GM23248 (cell line): Measurements from ENCODE around the gene SHD. TPM values are rescaled to one million over a fixed set of nuclear protein-coding genes. Genes with fewer than 3 reads are reported as not detected.
"Not testable (repeated sequence)": the region's sequence is repeated elsewhere in the genome, so short reads cannot be mapped to it uniquely, and the experiment has no call there.

Experiments used
- DNase-seq: peaks from one replicate; pipeline ENCODE4 v3.0.0-alpha.2; 2015
- H2AFZ ChIP-seq: fragments of 200-600 bp; sonication (generic); 2 replicates; pipeline ENCODE4 v1.6.1; 2016; ENCODE audit warnings: antibody characterized with exemption
- H3F3A ChIP-seq: fragments of 200-600 bp; sonication (generic); 2 replicates; pipeline ENCODE4 v1.6.1; 2016; ENCODE audit warnings: mild to moderate bottlenecking, antibody characterized with exemption, mixed run types; ENCODE audit not compliant: insufficient read depth
- H3K27ac ChIP-seq: fragments of 200-600 bp; sonication (generic); 2 replicates; pipeline ENCODE4 v1.5.1; 2016; ENCODE audit warnings: mild to moderate bottlenecking
- H3K27me3 ChIP-seq: fragments of 200-600 bp; sonication (generic); replicated peaks from 2 replicates; pipeline ENCODE4 v1.6.1; 2016; ENCODE audit warnings: mild to moderate bottlenecking; ENCODE audit not compliant: insufficient read depth
- H3K36me3 ChIP-seq: fragments of 200-600 bp; sonication (generic); 2 replicates; pipeline ENCODE4 v1.6.1; 2016; ENCODE audit warnings: low read depth, mild to moderate bottlenecking
- H3K4me1 ChIP-seq: fragments of 200-600 bp; sonication (generic); 2 replicates; pipeline ENCODE4 v1.6.1; 2016; ENCODE audit warnings: mild to moderate bottlenecking; ENCODE audit not compliant: insufficient read depth
- H3K4me2 ChIP-seq: fragments of 200-600 bp; sonication (generic); one replicate; pipeline ENCODE4 v1.6.1; 2016; ENCODE audit warnings: mild to moderate bottlenecking; ENCODE audit not compliant: unreplicated experiment
- H3K4me3 ChIP-seq: fragments of 200-600 bp; sonication (generic); 2 replicates; pipeline ENCODE4 v1.5.1; 2016; ENCODE audit warnings: mild to moderate bottlenecking
- H3K79me2 ChIP-seq: fragments of 200-600 bp; sonication (generic); 2 replicates; pipeline ENCODE4 v1.6.1; 2016; ENCODE audit warnings: mild to moderate bottlenecking; ENCODE audit not compliant: insufficient read depth
- H3K9ac ChIP-seq: fragments of 200-600 bp; sonication (generic); 2 replicates; pipeline ENCODE4 v1.6.1; 2016; ENCODE audit warnings: mild to moderate bottlenecking
- H3K9me2 ChIP-seq: fragments of 200-600 bp; sonication (generic); 2 replicates; pipeline ENCODE4 v1.6.1; 2016; ENCODE audit warnings: mixed run types, mild to moderate bottlenecking, moderate library complexity; ENCODE audit not compliant: insufficient read depth
- H3K9me3 ChIP-seq: fragments of 200-600 bp; sonication (generic); one replicate; pipeline ENCODE4 v1.6.1; 2017; ENCODE audit warnings: low read depth
- H4K20me1 ChIP-seq: fragments of 200-600 bp; sonication (generic); 2 replicates; pipeline ENCODE4 v1.6.0; 2016; ENCODE audit not compliant: insufficient read depth
- EZH2 ChIP-seq: fragments of 200-600 bp; sonication (generic); IDR thresholded peaks from 2 replicates; pipeline ENCODE4 v1.6.1; 2018; ENCODE audit warnings: antibody characterized with exemption, mild to moderate bottlenecking; ENCODE audit not compliant: insufficient read depth, poor library complexity, severe bottlenecking
- EZH2phosphoT487 ChIP-seq: fragments of 200-600 bp; sonication (generic); IDR thresholded peaks from 2 replicates; pipeline ENCODE4 v1.6.1; 2018; ENCODE audit warnings: antibody characterized with exemption, moderate library complexity, mild to moderate bottlenecking, low read depth; ENCODE audit not compliant: insufficient read depth
- WGBS, 2 experiments: methylation state at CpG; one replicate each; pipeline ENCODE4 v1.1.6; 2015 to 2017; ENCODE audit warnings: low lambda C conversion rate in 2 of 2, low coverage in 1 of 2; ENCODE audit errors: missing lambda C conversion rate in 2 of 2; 5-methylcytosine and 5-hydroxymethylcytosine counted together
- in situ Hi-C: fragments of 300-500 bp; cut with MboI; formaldehyde crosslinking; loops from 2 replicates; pipeline ENCODE4 v1.15.0; 2020
- polyA plus RNA-seq: library from polyadenylated mRNA; unstranded; fragments of >200 nt; fragmentation: Nextera tagmentation; extraction: Ambion mirVana; gene quantifications from 2 replicates; pipeline ENCODE4 v1.2.1, GENCODE V29; 2016
- total RNA-seq: library from RNA; depleted of rRNA; stranded (reverse); fragments of >200 nt; shearing (Covaris generic); gene quantifications from 2 replicates; pipeline ENCODE4 v1.2.3, GENCODE V29; 2014

SHD gene
- total and polyA plus RNA-seq, 2 experiments from 2014 or later = not detected

GRCh38 chr19:4232614-4233281 lies 46.3 kb upstream of the SHD start:
- Histone ChIP-seq H3K36me3 (no peaks in the 10 kb centered on the region), H3K9me3 (no peaks in the 10 kb centered on the region), H2AFZ (no peak overlapping the region), H3K9me2 (no peaks in the 10 kb centered on the region), H4K20me1 (no peaks in the 10 kb centered on the region), H3K9ac (no peak overlapping the region), H3K4me3 (no peak overlapping the region), H3K27ac (no peak overlapping the region), H3K4me1 (peaks cover 8% of the 10 kb centered on the region; the same call in 1 of the 2 replicates), H3K4me2 (no peak overlapping the region), H3F3A (no peaks in the 10 kb centered on the region), H3K79me2 (no peaks in the 10 kb centered on the region), H3K27me3 (peaks cover 11% of the 10 kb centered on the region; the same call in 1 of the 2 replicates)
- in situ Hi-C loops = no loop called here
- WGBS, 2 experiments = 40 to 43% methylated on average over 21 of the region's 21 CpGs
- TF ChIP-seq EZH2phosphoT487 = no peak
- no peak for TF ChIP-seq EZH2
- no peak for DNase-seq

DNA sequence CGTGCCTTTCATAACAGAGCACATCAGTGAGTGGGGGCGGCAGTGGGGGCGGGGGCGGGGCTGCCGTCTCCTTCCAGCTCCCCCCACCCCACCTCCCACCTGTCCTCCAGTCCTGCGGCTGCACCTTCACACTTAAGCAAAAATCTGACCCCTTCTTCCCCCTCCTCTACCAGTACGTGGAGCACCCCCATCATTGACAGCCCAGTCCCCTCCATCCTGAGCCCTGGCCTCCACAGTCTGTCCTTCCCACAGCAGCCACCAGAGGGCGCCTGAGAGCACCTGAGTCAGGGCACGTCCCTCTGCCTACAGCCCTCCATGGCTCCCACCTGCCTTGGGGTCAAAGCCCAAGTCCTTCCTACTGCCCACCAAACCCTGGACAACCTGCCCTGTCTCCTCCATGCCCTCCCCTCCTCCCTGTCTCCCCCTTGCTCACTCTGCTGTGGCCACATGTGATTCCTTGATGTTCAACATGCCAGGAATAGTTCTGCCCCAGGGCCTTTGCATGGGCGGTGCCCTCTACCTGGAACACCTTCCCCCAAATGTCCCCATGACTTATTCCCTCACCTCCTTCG lies 45.7 kb upstream of the SHD start:
- H2AFZ ChIP-seq = no peak overlapping the region
- no peak overlapping the region for H3K27ac ChIP-seq
- in situ Hi-C loops = no loop called here
- H3K9ac ChIP-seq = no peak overlapping the region
- H3K4me2 ChIP-seq = no peak overlapping the region
- H3K4me3 ChIP-seq = no peak overlapping the region
- H4K20me1 ChIP-seq = no peaks in the 10 kb centered on the region
- no peaks in the 10 kb centered on the region for H3K9me3 ChIP-seq
- 22 to 38% methylated on average over 5 to 11 of the region's 11 CpGs for WGBS, 2 experiments
- H3K4me1 ChIP-seq = peaks cover 8% of the 10 kb centered on the region; the same call in 1 of the 2 replicates
- no peaks in the 10 kb centered on the region for H3F3A ChIP-seq
- peak; percentile 22 for DNase-seq
- peaks cover 5% of the 10 kb centered on the region; the same call in 1 of the 2 replicates for H3K27me3 ChIP-seq
- no peaks in the 10 kb centered on the region for H3K79me2 ChIP-seq
- TF ChIP-seq EZH2phosphoT487 (no peak), EZH2 (no peak)
- H3K9me2 ChIP-seq = no peaks in the 10 kb centered on the region
- no peaks in the 10 kb centered on the region for H3K36me3 ChIP-seq

DNA sequence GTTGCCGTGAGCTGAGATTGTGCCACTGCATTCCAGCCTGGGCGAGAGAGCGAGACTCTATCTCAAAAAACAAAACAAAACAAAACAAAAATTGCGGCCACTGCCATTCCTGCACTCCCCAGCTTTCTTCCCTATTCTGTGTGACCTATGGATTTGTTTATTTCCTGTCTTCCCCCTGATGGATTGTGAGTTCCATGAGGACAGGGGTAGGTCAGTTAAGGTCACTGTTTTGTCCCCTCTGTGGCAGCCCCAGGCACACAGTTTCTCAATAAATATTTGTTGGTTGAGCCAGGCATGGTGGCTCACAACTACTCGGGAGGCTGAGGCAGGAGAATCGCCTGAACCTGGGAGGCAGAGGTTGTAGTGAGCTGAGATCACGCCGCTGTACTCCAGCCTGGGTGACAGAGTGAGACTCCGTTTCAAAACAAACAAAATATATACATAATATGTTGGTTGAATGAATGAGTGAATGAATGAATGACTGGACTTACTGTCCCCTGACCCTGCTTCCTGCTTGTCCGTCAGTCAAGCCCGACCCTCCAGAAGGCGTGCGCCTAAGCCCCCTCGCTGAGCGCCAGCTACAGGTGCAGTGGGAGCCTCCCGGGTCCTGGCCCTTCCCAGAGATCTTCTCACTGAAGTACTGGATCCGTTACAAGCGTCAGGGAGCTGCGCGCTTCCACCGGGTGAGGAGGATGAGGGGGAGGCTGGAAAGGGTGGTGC lies 44.8 kb upstream of the SHD start:
- no peaks in the 10 kb centered on the region for H3K36me3 ChIP-seq
- TF ChIP-seq EZH2phosphoT487 = no peak
- TF ChIP-seq EZH2 = no peak
- no peaks in the 10 kb centered on the region for H3K79me2 ChIP-seq
- no peaks in the 10 kb centered on the region for H3K9me3 ChIP-seq
- H3K4me1 ChIP-seq = peaks cover 3% of the 10 kb centered on the region; the same call in 1 of the 2 replicates
- H3K27ac ChIP-seq = no peak overlapping the region
- H2AFZ ChIP-seq = no peak overlapping the region
- no peaks in the 10 kb centered on the region for H4K20me1 ChIP-seq
- H3K9ac ChIP-seq = no peak overlapping the region
- no peaks in the 10 kb centered on the region for H3K27me3 ChIP-seq
- no peak overlapping the region for H3K4me2 ChIP-seq
- in situ Hi-C loops = no loop called here
- H3K9me2 ChIP-seq = no peaks in the 10 kb centered on the region
- no peak overlapping the region for H3K4me3 ChIP-seq
- 54 to 58% methylated on average over 21 of the region's 21 CpGs for WGBS, 2 experiments
- H3F3A ChIP-seq = no peaks in the 10 kb centered on the region
- DNase-seq = no peak

DNA sequence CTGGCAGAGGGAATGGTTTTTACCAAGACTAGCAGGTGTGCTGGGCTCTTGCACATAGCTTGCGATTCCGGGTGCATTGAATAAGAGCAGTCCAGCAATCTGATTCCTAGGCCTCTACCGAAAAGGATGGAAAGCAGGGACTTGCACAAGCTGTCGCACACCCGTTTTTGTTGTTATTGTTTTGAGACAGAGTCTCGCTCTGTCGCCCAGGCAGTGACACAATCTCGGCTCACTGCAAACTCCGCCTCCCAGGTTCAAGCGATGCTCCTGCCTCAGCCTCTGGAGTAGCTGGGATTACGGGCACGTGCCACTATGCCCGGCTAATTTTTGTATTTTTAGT lies 44.2 kb upstream of the SHD start:
- Histone ChIP-seq H3K36me3 (no peaks in the 10 kb centered on the region), H3K4me1 (no peaks in the 10 kb centered on the region), H3K79me2 (no peaks in the 10 kb centered on the region), H2AFZ (no peak overlapping the region), H3F3A (no peaks in the 10 kb centered on the region), H3K4me3 (no peak overlapping the region), H3K27me3 (no peaks in the 10 kb centered on the region), H3K9ac (no peak overlapping the region), H3K4me2 (no peak overlapping the region), H3K27ac (no peak overlapping the region), H3K9me3 (no peaks in the 10 kb centered on the region), H3K9me2 (no peaks in the 10 kb centered on the region), H4K20me1 (no peaks in the 10 kb centered on the region)
- TF ChIP-seq EZH2phosphoT487 = no peak
- no peak for TF ChIP-seq EZH2
- DNase-seq = no peak
- in situ Hi-C loops = no loop called here
- WGBS, 2 experiments = 55 to 62% methylated on average over 13 of the region's 13 CpGs

GRCh38 chr19:4237510-4237909 lies 41.6 kb upstream of the SHD start:
- H3K4me2 ChIP-seq, H3K27me3 ChIP-seq, H3K27ac ChIP-seq, H3K9ac ChIP-seq, H3K4me3 ChIP-seq, H2AFZ ChIP-seq, H4K20me1 ChIP-seq, H3K4me1 ChIP-seq, H3F3A ChIP-seq, H3K9me3 ChIP-seq, H3K9me2 ChIP-seq, DNase-seq, H3K79me2 ChIP-seq, H3K36me3 ChIP-seq, in situ Hi-C loops: not testable (repeated sequence)
- 88 to 90% methylated on average over 16 of the region's 16 CpGs for WGBS, 2 experiments
